Lower leg skin (tissue), 3 donors: ENCODE results near the gene LACRT.

Experiments used
- CTCF ChIP-seq, 3 donors: fragments of 450-650 bp; IDR thresholded peaks; one replicate each; pipeline ENCODE4 v1.5.1; 2016; ENCODE audit warnings: antibody characterized with exemption in 3 of 3, mild to moderate bottlenecking in 3 of 3, moderate library complexity in 2 of 3
- POLR2A ChIP-seq, 2 donors: fragments of 450-650 bp; IDR thresholded peaks; one replicate each; pipeline ENCODE4 v1.6.1; 2016 to 2017; ENCODE audit warnings: antibody characterized with exemption in 2 of 2, mild to moderate bottlenecking in 1 of 2, moderate library complexity in 1 of 2

GRCh38 chr12:54601841-54602240, 32.9 kb downstream of the LACRT start:
- no peak for TF ChIP-seq CTCF (IDR thresholded peaks at IDR 0.05)
- no peak for TF ChIP-seq POLR2A (IDR thresholded peaks at IDR 0.05)
